ENCODE data around the gene H2AZ2. TPM values are rescaled to one million over a fixed set of nuclear protein-coding genes. Genes with fewer than 3 reads are reported as not detected.
A peak's percentile ranks its signal among the peaks of the same experiment; 100 is the strongest.

H2AZ2 gene
- total RNA-seq, 1 donor from 2014 or later = 157 TPM

DNA sequence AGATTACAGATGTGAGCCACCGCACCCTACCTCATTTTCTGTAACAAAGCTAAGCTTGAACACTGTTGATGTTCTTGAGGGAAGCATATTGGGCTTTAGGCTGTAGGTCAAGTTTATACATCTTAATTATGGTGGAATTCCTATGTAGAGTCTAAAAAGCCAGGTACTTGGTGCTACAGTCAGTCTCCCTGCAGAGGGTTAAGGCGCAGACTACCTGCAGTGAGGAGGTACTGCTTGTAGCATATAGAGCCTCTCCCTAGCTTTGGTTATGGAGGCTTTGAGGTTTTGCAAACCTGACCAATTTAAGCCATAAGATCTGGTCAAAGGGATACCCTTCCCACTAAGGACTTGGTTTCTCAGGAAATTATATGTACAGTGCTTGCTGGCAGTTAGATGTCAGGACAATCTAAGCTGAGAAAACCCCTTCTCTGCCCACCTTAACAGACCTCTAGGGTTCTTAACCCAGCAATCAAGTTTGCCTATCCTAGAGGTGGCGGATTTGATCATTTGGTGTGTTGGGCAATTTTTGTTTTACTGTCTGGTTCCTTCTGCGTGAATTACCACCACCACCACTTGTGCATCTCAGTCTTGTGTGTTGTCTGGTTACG is 45.4 kb downstream of the H2AZ2 start:
- Mint-ChIP-seq H3K36me3 (ENCODE audit: low read depth, unreplicated experiment) (peaks cover 34% of the 10 kb centered on the region), H3K27me3 (ENCODE audit: unreplicated experiment) (peaks cover 3% of the 10 kb centered on the region), H3K27ac (ENCODE audit: unreplicated experiment) (no peak overlapping the region), H3K9me3 (ENCODE audit: unreplicated experiment) (no peaks in the 10 kb centered on the region), H3K4me3 (ENCODE audit: unreplicated experiment) (peak overlapping the region; percentile 48), H3K4me1 (ENCODE audit: unreplicated experiment) (peaks cover 17% of the 10 kb centered on the region)
- TF ChIP-seq, protein P1, sequence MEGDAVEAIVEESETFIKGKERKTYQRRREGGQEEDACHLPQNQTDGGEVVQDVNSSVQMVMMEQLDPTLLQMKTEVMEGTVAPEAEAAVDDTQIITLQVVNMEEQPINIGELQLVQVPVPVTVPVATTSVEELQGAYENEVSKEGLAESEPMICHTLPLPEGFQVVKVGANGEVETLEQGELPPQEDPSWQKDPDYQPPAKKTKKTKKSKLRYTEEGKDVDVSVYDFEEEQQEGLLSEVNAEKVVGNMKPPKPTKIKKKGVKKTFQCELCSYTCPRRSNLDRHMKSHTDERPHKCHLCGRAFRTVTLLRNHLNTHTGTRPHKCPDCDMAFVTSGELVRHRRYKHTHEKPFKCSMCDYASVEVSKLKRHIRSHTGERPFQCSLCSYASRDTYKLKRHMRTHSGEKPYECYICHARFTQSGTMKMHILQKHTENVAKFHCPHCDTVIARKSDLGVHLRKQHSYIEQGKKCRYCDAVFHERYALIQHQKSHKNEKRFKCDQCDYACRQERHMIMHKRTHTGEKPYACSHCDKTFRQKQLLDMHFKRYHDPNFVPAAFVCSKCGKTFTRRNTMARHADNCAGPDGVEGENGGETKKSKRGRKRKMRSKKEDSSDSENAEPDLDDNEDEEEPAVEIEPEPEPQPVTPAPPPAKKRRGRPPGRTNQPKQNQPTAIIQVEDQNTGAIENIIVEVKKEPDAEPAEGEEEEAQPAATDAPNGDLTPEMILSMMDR (IDR thresholded peaks at IDR 0.05; ENCODE audit: unreplicated experiment) = no peak
- no peak for DNase-seq (ENCODE audit: low spot score)

DNA sequence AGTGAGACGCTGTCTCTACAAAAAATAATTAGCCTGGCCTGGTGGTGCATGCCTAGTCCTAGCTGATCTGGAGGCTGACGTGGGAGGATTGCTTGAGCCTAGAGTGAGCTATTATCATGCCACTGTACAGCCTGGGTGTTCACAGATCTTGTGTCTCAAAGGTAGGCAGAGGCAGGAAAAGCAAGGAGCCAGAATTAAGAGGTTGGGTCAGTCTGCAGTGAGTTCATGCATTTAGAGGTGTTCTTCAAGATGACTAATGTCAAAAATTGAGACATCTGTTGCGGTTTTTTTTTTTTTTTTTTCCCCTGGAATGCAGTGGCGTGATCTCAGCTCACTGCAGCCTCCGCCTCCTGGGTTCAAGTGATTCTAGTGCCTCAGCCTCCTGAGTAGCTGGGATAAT is 46.0 kb downstream of the H2AZ2 start:
- TF ChIP-seq, protein P1 (IDR thresholded peaks at IDR 0.05; ENCODE audit: unreplicated experiment) = no peak
- no peak for DNase-seq (ENCODE audit: low spot score)
- H3K27ac Mint-ChIP-seq (ENCODE audit: unreplicated experiment) = no peak overlapping the region
- no peaks in the 10 kb centered on the region for H3K9me3 Mint-ChIP-seq (ENCODE audit: unreplicated experiment)
- H3K4me3 Mint-ChIP-seq (ENCODE audit: unreplicated experiment) = peak overlapping the region; percentile 37
- peaks cover 8% of the 10 kb centered on the region for H3K27me3 Mint-ChIP-seq (ENCODE audit: unreplicated experiment)
- H3K36me3 Mint-ChIP-seq (ENCODE audit: low read depth, unreplicated experiment) = peaks cover 39% of the 10 kb centered on the region
- H3K4me1 Mint-ChIP-seq (ENCODE audit: unreplicated experiment) = peaks cover 18% of the 10 kb centered on the region

DNA sequence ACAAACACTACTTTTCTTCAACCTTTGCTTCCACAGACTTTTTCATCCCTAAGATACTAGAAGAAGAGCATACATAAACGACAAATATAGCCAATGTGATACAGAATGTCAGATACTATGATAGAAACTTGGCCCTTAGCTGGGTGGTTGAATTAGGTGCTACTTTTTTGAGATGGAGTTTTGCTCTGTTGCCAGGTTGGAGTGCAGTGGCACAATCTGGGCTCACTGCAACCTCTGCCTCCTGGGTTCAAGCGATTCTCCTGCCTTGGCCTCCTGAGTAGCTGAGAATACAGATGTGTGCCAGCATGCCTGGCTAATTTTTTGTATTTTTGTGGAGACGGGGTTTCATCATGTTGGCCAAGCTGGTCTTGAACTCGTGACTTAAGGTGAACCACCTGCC is 47.9 kb downstream of the H2AZ2 start:
- Mint-ChIP-seq H3K27me3 (ENCODE audit: unreplicated experiment) (peaks cover 9% of the 10 kb centered on the region), H3K27ac (ENCODE audit: unreplicated experiment) (no peak overlapping the region), H3K4me1 (ENCODE audit: unreplicated experiment) (peaks cover 18% of the 10 kb centered on the region), H3K36me3 (ENCODE audit: low read depth, unreplicated experiment) (peaks cover 39% of the 10 kb centered on the region), H3K4me3 (ENCODE audit: unreplicated experiment) (peak overlapping the region; percentile 11), H3K9me3 (ENCODE audit: unreplicated experiment) (no peaks in the 10 kb centered on the region)
- TF ChIP-seq, protein P1 (IDR thresholded peaks at IDR 0.05; ENCODE audit: unreplicated experiment) = no peak
- DNase-seq (ENCODE audit: low spot score) = no peak

DNA sequence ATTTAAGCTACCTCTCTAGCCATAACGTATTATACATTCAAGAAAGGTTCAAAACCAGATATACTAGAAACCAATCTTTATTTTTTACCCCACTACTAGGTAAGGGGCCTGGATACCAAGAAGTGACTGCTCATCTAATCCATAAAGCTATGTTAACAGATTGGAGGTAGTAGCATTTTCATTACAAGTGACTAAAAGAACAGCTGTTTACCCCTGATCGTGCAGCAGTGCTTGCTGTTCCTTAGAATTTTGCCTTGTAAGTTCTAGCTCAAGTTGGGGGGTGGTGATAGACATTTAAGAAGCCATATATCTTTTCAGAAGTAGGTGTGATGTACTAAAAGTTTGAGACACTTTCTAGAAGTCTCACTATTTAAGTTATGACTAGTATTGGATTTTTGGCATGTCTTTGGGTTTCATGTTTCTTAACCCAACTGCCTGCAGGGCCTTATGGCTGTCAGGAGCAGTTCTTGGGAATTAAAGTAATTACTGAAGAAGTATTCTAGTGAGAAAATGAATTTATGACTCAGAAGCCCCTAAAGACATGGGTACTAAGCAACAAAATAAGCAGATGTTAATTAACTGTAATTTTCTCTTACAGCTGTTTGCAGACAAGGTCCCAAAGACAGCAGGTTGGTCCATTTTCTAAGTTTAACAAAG is 49.1 kb downstream of the H2AZ2 start:
- Mint-ChIP-seq H3K27ac (ENCODE audit: unreplicated experiment) (no peak overlapping the region), H3K27me3 (ENCODE audit: unreplicated experiment) (peaks cover 13% of the 10 kb centered on the region), H3K4me1 (ENCODE audit: unreplicated experiment) (peaks cover 18% of the 10 kb centered on the region), H3K9me3 (ENCODE audit: unreplicated experiment) (no peaks in the 10 kb centered on the region), H3K36me3 (ENCODE audit: low read depth, unreplicated experiment) (peaks cover 39% of the 10 kb centered on the region), H3K4me3 (ENCODE audit: unreplicated experiment) (peak overlapping the region; percentile 87)
- TF ChIP-seq, protein P1 (IDR thresholded peaks at IDR 0.05; ENCODE audit: unreplicated experiment) = no peak
- no peak for DNase-seq (ENCODE audit: low spot score)

All from endothelial cell (in vitro differentiated cells).